HG03064 (cell line): ENCODE data around the gene TIMM10B.

ENCODE experiments used
- ATAC-seq: cut with Tn5 transposase; IDR thresholded peaks from one replicate; pipeline ENCODE4 v1.9.1; 2021; ENCODE audit warnings: low read depth; ENCODE audit not compliant: unreplicated experiment

TIMM10B gene

DNA sequence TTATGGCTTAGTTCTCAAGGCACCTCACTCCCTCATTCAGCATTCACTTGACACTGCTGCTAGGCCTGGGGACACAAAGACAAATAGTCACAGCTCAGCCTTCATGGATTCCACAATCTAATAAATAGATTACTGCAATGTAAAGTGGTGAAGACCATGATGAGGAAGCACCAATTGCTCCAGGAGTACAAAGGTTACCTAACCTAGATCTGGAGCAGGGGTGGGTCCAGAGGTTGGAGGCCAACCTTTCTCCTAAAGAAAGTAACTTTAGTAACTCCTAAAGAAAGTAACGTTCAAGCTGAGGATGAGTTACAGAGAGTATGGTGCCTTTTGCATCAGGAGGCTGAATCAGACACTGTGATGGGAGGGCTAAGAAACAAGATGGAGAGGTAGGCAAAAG, 11.7 kb upstream of the TIMM10B start:
- no peak for ATAC-seq

DNA sequence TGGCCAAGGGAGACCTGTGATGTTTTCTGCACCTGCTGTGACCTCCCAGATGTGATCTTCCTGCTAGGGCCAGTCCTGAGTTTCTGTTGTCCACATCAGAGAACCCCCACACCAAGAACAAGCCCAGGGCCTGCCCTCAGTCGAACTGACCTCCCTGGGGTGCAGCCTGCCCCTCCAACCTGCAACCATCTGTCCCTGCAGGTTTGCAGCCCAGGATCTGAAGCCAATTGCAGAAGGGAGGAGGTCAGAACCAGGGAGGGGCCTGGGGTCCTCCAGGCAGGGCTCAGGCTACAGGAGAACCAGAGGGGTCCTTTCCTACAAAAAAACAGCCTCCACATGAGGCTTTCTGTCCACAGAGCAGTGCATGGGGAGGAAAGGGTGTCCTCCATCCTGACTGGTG, 8.4 kb upstream of the TIMM10B start:
- ATAC-seq: no peak

DNA sequence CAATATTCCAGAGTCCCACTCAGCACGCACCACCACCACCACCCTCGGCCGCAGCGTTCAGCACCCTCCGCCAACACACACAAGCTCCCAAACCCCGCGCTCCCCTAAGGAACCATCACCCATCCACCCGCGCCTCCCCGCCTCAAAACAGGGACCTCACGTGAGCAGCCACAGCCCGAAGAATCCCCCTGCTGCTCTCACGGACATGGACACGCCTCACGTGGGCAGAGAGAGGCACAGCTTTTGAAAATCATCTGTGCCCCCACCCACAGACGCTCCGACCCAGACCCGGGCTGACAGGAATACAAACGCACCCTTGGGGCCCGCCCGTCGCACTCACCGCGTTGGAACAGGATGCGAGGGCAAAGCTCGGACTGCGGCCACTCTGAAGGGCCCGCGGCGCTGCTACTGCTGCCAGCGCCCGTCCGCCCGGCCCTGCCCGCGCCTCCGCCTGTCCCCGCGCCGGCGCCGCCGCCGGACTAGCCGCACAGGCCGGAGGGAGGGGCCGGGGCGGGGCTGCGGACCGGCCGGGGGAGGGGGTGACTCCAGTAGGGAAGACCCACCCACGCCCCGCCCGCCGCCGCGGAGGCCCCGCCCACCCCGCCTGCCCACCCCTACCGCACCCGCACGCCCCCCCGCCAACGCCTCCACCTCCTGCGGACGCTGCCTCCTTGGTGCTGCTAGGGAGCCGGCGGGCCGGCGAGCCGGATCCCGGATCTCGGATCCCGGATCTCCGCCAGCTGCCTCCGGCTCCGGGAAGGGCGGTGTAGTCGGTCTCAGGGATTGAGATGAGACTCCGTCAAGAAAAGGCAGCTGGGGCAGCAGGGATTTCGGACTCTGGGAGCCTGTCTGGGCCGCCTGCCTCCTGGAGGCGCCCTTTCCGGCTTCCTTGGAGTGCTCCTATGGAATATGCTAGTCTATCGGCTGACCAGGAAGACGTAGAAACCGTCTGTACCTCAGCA, 7.6 kb upstream of the TIMM10B start, which contains the start of gene TRIM3:
Gene TRIM3, minus strand, starts transcription at position 491 of the 962 bp plus-strand sequence. CDS start 8,246 bp downstream, outside the sequence.
- peak; percentile 64 for ATAC-seq

DNA sequence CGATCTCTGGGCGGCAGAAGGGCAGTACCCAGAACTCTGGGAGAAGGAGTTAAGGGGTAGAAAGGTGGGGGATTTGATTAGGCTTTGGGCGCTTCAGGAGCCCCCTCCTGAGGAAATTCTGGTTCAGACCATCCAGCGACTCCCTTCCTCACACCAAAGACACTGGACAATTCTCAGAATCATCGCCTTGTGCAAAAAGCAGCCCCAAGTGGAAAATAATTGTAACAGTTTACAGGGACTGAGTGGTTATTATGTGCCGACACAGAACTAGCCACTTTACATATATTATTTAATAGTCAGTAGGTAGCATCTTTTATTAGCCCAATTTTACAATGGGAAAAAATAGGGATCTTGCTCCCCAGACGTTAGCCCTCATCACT, 6.9 kb upstream of the TIMM10B start:
- ATAC-seq: no peak

DNA sequence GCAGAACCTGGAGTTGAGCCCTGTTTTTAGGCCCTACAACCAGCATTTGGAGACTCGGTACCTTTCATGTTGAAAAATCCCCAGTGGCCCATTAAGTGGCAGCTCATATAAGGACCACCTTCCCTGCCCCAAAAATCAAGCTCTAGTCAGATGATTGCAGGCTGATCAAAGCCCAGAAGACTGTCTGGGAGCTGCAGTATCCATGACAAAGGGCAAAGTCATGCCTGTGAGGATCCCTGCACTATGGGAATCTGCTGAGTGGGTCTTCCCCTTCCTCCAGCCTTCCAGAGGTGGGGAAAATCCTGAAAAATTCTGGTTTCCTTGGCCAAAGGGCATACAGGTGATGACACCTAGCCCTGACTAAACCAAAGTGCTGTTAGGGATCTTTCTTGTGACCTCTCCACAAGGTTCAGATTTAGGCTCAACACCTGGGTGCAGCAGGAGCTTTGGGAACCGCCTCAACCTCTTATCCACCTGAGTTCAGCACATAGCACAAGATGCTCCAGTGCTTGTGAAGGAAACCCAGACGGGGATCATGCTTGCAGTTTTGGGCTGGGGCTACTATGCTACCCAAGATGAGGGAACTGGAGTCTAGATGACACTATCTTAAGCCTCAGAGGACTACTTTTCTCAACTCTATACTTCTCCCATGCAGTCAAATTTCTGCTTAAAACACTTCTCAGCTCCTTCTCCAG, 6.3 kb upstream of the TIMM10B start:
- no peak for ATAC-seq

DNA sequence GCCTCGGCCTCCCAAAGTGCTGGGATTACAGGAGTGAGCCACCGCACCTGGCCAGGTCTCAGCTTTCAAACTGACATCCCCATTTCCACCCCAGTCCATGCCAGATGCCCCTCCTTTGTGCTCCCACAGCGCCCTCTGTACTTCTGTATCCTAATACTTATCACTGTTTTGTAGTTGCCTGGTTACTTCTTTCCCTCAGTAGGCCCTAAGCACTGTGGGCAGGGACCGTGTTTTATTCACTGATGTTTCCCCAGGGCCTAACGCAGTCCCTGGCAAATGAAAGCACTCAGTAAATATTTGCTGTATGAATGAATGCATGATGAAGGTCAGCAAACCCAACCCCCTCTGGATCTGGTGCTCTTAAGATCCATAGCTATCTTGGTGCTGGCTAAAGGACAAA, 5.4 kb upstream of the TIMM10B start:
- ATAC-seq: no peak

DNA sequence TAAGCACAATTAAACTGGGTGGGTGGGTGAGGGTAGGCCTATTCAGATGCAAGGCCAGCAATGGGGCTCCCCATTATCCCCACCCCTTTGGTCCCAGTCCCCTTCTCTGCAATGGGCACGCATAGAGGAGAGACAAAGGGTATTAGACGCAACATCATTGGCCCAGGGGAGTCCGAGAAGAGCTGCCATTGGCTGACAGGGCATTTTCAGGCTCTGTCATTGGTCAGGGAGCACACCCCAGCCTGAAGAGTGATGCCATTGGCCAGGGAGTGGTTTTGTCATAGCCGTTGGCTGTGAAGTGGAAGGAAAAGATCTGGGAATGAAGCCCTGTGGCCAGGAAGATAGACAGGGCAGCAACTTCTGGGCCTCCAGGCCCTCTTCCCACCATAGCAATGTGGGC, 4.7 kb upstream of the TIMM10B start:
- ATAC-seq: no peak

DNA sequence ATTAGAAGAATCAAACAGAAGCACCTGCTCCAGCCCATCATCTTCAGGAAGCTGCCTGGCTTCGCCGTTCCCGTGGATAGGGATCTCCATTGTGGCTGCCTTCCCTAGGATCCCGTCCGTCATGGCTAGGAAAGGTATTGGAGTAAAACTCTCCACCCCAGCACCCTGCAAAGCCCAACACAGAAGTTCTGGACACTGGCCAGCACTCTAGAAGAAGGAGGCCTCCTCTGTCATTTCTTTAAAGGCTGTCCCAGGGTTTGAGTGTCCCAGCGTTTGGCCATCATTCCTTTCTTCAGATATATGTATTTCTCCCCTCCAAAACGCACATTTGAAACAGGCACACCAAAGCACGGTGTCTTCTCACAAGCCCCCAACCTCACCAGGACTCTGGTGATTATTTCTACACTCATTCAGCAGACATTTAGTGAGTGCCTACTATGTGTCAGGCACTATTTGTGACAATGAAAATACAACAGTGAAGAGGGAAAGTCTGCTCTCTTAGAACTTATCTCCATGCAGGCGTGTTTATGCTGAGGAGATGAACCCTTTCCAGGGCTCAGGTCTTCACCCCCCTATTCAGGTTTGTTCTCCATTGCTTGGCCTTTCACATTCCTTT, 894 bp upstream of the TIMM10B start:
- no peak for ATAC-seq

DNA sequence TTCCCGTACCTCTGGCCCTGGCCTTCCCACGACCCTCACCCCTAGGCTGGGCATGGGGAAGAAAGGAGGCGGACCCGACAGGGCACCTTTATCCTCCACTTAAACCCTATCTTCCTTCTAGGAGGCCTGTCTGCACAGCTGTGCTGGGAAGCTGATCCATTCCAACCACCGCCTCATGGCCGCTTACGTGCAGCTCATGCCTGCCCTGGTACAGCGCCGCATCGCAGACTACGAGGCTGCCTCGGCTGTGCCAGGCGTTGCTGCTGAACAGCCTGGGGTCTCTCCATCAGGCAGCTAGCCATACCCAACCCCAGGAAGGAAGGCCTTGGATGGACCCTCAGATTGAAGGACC, 599 bp downstream of the TIMM10B start:
- no peak for ATAC-seq

DNA sequence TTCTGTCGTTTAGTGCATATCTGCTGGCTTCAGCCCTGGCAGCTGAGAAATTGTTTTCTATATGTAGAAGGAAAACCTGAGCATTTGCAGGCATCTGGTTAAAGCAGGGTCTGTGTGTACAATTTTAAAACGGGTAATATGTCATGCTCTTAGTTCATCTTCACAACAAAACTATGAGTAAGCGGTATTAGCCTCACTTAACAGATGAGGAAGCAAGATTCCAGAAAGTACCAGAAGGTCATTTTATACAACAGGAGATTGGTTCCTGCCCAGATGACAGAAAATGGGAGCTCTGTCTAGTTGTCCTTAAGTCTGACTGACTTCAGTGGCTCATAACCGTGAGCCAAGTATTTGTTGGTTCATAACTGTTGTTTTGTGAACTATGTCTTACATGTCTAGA, 1.1 kb downstream of the TIMM10B start:
- ATAC-seq: no peak

DNA sequence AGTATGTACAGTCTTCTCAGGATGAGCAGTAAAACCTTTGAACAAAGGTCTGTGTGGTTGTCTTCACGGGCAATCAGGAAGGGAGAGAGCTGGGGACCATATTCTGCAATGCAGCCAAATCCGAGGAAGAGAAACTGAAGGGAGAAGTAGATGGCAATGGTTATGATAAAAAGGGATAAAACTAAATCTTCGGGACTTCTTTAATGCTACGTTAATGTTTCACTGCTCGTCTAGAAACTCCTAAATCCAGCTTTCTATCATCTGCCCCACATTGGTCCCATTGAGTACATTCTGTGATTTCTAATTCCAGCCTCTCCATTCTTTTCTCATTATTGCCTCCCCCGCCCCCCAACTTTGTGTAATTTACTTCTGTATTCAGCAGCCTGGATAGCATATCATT, 1.7 kb downstream of the TIMM10B start:
- ATAC-seq: no peak

DNA sequence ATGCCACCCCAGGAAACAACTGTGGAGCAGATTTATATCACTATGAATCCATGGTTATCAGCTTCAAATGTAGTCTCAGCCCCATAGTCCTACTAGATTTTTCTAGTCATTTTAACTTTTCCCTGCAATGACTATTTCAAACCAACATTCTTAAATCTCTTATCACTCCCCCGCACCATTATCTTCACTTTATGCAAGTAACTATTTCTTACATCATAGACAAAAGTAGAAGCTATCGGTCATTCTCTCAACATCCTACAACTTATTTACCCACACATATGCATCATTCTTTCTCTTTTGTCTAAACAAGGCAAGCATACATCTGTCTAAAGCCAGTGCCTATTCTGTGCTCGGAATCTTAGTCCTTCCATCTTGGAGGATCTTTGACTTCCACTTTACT, 4.4 kb downstream of the TIMM10B start:
- no peak for ATAC-seq

DNA sequence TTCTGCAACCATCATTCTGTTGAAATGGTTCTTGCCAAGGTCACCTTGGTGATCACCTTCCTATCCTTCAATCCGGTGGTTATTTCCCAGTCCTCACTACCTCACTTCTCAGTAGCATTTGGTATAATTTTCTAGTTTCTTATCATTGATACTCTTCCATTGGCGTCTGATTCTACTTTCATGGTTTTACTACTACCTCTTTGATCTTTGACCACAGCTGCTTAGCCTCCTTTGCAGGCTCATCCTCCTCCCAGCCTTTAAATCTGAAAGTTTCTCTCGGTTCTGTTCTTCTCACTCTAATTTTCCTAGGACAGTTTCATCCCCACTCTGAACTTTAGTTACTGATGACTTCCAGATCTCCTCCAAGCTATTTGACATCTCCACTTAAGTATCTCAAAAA, 5.0 kb downstream of the TIMM10B start:
- ATAC-seq: no peak

DNA sequence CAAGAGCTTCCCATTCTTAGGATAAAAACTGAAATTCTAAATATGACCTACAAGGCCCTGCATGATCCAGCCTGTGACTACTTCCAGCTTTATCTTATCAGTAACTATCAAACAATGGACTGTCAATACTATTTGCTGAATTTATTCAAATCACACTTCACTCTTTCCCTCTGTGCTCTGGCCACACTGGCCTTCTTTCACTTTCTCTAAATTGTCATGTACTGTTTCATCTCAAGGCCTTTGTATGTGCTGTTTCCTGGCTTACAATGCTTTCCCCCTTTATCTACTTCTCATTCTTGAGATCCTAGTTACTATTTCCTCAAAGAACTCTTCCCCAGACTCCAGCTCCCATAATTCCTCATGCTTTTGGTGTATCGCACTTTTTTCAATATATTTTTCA, 5.6 kb downstream of the TIMM10B start:
- ATAC-seq: no peak

DNA sequence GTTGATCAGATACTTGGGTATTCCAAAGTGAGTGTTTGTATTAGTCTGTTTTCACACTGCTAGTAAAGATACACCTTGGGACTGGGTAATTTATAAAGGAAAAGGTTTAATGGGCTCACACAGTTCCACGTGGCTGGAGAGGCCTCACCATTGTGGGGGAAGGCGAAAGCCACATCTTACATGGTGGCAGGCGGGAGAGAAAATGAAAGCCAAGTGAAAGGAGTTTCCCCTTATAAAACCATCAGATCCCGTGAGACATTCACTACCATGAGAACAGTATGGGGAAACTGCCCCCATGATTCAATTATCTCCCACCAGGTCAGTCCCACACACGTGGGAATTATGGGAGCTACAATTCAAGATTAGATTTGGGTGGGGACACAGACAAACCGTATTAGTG, 7.0 kb downstream of the TIMM10B start:
- no peak for ATAC-seq

DNA sequence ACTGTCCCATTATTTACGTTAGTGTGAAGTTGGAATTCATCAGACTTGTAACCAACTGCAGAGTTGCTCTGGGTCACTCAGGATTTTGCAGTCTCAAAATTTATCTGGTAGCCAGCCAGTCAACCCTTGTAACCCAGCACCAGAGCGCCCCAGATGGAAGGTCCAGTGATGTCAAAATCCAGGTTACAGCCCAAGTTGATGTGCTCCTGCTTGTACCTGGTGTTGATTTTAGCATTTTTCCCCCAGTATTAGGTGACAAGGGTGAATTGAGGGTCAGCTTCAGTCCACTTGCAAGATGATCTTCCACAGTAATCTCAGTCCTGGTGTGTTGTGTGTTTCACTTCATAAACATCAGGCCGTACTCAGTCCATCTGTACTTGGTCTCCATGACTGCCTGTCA, 7.5 kb downstream of the TIMM10B start:
- ATAC-seq: no peak

DNA sequence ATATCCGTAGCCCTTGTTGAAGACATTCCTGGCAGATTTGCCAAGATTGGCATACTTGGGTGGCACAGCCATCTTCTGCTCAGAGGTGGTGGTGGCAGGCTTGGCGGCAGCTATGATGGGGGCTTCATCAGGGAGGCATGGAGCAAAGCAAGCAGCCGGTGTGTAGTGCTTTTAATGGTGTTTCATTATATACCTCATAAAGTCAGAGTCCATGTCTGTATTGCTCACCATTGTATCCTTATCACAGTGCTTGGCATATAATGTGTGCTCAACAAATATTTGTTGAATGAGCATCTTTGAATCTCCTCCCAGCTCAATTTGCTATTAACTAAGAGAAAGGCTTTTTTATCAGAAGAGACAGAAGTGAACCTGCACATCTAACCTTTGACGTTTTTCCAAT, 8.0 kb downstream of the TIMM10B start:
- ATAC-seq: no peak

DNA sequence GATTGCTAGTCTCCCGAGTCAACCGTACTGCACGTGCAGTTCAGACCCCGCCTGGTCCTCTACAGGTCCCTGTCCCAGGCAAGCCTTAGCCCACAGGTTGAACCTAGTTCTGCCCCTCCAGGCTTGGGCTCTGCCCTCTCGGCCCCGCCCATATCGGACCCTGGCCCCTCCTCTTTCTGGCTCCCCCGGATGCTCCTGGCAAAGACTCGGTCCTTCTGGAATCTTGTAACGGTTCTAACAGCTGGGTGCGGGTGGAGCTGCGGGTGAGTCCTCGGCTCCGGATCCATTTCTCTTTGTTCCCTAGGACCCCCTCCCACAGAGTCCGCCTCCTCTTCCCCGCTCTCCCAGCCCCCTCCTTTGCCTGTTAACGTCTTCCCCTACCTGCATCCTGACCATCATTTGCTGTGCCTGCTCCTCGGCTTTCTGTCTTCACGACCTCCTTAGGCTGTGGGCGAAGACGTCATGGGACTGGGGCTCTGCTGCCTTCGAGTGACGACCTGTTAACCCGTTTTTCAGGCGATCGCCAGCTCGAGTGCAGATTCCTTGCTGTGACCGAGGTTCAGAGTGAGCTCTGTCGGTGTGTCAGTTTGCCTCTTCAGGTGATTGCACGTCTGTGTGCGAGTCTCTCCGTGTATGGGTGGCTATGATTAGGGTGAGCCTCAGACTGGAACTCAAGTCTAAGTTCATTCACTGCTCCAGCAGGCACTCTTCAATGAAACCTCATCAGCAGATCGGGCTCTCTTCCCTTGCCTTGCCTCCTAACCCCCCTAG, 16.0 kb downstream of the TIMM10B start, which contains the start of gene DNHD1:
Gene DNHD1, plus strand, starts transcription at position 212 of the 771 bp plus-strand sequence. CDS start 936 bp downstream, outside the sequence.
- no peak for ATAC-seq

DNA sequence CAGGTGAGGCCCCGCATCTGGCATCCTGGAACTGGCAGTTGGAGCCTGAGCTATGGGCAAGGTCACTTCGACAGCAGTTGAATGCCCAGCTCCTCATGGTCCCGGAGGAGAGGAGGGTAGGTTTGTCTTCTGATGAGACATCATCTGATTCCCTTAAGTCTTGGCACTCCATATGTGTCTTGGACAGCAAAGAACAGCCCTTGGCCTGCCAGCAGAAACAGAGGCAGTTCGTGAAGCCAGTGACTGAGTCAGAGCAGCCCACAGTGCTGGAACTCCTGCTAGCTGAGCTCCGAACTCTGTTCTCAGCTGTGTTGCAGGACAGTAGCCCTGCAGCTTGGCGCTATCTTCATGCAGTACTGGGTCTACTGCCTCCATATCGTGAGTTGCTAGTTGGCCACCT, 16.8 kb downstream of the TIMM10B start:
- ATAC-seq: no peak

DNA sequence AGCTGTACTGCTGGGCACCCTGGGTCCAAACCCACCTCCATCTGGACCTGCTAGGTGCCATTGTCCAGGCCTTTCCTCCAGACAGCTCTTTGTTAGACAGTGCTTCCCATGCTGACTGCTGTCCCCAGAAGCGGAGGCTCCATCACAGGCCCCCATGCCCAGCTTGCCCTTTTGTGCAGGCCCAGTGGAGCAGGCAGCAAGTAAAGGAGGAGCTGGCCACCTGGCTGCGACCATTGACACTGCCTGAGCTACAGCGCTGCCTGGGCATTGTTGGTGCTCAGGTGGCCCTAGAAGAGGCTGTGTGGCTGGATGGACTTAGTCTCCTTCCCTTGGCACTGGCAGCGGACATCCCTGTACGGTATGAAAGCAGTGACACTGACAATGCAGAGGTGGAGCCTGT, 17.2 kb downstream of the TIMM10B start:
- no peak for ATAC-seq

DNA sequence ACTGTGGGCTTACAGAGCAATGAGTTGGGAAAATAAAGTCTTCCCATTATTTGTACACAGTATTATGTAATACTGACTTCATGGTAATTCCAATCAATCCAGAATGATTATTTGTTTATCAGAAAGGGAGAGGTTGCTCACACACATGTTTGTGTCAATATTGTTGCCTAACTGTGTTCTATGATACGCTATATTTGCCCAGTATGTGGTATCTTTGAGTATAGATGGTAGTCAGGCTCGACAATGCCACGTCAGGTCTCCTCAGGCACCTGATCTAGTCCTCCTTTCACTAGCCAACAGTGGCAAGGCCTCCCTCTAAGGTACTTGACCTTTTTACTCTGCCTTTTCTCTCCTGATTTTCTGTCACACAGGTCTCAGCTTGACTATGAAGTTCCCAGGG, 21.1 kb downstream of the TIMM10B start:
- ATAC-seq: no peak
